GM12801 (cell line): ENCODE data around the gene SFTPB.
A peak's percentile ranks its signal among the peaks of the same experiment; 100 is the strongest.

Experiments used
- TF ChIP-seq, protein P1 (sequence below): IDR thresholded peaks from one replicate; pipeline ENCODE4 v1.5.1; 2011; ENCODE audit warnings: control low read depth; ENCODE audit not compliant: insufficient read length; ENCODE audit errors: extremely low read depth

SFTPB gene

DNA sequence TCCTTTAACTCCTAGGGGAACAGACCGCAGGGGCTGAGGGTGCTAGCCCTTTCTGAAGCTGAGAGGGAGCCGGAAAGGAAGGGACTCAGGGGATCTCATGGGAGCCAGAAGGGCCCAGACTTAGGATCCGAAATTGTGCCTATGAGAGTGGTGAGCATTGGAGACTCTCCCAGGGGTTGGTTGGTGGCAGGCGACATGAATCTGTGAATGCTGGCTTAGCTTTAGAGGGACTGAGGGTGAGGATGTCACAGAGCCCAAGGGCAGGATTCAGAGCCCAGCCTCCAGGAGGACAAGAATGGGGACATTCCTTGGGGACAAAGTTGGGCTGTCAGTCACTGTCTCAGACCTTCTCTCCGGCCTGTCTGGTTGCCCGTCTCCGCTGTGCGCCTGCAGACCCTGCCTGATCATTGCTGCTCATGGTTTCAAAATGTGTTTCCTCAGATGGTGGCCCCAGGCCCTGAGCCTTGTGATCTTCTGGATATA lies 43.6 kb upstream of the SFTPB start:
- TF ChIP-seq, protein P1, sequence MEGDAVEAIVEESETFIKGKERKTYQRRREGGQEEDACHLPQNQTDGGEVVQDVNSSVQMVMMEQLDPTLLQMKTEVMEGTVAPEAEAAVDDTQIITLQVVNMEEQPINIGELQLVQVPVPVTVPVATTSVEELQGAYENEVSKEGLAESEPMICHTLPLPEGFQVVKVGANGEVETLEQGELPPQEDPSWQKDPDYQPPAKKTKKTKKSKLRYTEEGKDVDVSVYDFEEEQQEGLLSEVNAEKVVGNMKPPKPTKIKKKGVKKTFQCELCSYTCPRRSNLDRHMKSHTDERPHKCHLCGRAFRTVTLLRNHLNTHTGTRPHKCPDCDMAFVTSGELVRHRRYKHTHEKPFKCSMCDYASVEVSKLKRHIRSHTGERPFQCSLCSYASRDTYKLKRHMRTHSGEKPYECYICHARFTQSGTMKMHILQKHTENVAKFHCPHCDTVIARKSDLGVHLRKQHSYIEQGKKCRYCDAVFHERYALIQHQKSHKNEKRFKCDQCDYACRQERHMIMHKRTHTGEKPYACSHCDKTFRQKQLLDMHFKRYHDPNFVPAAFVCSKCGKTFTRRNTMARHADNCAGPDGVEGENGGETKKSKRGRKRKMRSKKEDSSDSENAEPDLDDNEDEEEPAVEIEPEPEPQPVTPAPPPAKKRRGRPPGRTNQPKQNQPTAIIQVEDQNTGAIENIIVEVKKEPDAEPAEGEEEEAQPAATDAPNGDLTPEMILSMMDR = no peak

DNA sequence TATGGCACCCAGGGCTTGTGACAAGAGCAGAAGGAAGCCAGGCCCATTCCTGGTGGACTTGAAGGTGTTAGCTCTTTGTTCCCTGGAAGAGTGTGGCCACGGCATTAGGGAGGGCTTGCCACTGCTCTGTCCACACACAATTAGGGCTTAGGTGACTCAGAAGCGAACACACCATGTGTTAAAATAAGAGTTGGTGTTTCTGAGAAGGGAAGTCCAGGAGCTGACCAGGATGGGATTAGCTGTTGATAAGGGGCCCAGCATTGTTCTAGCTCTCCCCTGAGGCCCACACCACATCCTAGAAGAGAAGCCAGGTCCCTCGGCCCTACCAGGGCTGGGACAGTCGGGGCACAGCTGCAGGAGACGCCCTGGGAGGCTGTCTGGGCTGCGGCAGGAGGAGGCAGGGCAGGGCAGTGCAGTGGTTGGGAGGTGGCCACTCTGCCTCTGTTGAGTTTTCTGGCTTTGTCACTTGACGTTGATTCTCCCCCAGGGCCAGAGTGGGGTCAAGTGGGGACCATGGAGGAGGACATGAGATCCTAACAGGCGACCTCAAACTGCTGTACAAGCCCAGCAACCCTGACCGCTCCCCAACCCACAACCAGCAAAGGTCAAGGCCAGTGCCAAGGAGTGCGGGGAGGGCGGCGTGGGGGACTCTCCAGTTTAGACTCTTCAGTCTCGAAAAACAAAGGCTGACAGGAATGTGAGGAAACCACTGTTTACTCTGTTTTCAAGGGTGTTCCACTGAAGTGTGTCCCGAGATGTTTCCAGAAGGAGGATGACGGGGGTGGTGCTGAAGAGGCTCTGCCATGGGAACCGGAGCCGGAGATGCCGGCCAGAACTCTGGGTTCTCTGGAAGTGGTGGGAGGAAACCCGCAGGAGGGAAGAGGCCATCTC lies 42.9 kb upstream of the SFTPB start:
- TF ChIP-seq, protein P1 = no peak

DNA sequence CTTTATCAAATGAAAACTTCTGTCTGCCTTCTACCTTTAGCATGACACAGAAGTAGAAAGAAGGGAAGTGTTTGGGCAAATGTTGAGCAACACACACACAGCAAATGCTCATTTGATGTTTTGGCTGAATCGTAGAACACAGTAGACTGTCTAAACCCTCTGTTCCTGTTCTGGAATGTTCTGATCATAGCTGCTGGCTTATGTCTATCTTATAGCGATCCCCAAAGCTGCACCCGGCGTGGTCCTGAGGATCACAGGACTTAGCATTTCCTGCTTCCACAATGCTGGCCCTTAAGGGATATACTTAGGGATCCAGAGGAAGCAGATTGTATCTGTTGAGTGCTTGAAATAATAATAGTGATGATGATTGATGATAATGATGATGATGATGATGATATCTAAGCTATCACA lies 41.4 kb upstream of the SFTPB start:
- TF ChIP-seq, protein P1 = no peak

DNA sequence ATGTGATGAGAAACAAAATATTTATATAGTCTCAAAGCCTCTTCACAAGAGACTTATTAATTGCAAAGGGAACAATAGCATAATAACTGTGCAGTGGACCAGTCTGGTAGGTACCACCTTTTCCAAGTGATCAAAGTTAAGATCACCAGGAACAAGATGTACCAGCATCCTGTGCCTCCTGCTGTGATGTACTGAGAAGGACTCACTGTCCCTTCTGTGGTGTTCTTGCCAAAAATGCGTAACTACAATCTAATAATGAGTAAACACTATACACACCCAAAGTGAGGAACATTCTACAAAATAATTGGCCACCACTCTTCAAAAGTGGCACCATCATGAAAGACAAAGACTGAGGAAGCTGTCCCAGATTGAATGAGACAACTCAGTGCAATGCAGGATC lies 40.6 kb upstream of the SFTPB start:
- TF ChIP-seq, protein P1 = no peak

DNA sequence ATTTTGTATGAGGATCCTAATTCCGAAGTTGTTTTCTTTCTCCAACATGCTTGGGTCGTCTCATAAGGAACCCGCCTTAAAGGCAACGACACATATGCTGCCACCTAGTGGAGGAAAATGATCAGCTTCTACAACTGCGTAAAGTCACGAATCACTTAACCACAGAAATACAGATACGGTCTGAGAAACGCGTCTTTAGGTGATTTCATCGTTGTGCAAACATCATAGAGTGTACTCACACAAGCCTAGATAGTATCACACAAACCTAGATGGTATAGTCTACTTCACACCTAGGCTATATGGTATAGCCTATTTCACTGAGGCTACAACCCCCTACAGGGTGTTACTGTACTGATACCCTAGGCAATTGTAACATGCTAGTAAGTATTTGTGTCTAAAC lies 39.3 kb upstream of the SFTPB start:
- TF ChIP-seq, protein P1 = peak; percentile 24

DNA sequence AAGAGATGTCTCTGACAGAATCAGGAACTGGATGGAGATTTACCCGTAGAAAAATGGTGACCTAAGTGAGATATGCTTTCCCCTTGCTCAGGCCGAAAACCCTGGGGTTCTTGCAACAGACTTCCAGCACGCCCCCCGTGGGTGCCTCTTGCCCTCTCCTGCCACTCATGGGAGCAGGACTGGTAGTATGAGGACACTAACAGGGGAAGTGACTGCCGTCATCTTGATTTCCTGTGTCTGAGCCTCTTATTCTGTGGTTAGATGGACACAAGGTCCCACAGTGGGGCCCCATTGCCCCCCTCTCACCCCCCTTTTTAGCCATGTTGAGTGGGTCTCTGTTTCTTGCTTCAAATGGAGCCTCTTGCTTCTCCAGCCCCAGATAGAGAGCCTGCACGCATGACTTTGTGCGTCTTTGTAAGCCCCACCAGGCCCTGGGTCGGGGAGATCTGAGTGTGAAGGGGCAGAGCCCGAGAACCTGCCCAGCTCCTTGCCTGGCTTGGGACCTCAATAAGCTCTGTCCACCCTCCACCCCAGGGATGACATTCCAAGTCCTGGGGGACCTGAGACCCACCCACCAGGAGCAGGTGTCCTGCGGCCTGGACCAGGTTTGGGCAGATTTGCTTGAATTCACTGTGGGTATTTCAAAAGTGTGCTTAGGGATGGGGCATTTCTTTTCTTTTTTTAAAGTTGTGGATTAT lies 38.7 kb upstream of the SFTPB start:
- TF ChIP-seq, protein P1 = no peak

DNA sequence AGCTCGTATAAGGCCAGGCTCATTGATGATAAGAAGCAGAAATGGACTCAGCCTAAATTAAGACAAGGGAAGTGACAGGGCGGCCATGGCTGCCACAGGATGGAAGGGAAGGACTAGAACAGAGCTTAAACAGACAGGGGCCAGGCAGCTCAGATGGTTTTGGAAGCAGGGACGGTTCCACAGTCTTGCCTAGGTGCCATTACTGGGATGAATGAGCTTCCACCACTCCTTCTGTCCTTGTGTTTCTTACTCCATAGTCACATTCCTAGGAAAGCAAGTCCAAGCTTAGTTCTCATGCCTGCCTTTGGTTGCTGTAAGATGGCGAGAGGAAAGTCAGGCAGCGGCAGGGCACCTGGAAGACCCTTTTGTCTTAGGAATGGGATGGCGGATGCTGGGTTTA lies 38.1 kb upstream of the SFTPB start:
- TF ChIP-seq, protein P1 = no peak
